ENCODE results near the gene GADD45GIP1.
"Not testable (repeated sequence)": the region's sequence is repeated elsewhere in the genome, so short reads cannot be mapped to it uniquely, and the experiment has no call there.

The GADD45GIP1 gene

GRCh38 chr19:12987781-12988180 is 30.8 kb upstream of the GADD45GIP1 start:
- DNase-seq = no peak

DNA sequence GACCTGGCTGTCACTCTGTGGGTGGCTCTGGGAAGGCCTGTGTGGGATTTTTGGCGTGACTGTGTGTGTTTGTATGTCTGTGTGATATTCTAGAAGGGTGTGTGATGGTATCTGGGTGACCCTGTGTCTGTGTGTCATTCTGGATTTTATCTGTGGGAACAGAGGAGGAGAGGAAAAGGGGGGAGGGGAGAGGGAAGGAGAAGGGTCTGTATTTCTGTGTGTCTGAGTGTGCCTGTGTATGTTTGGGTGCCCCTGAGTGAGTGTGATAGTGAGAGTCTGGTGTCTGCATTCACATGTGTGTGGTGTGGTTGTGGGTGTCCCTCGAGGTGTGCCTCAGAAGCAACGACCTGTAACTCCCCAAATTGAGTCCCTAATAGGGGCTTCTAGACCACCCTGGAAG is 30.2 kb upstream of the GADD45GIP1 start:
- DNase-seq = no peak

DNA sequence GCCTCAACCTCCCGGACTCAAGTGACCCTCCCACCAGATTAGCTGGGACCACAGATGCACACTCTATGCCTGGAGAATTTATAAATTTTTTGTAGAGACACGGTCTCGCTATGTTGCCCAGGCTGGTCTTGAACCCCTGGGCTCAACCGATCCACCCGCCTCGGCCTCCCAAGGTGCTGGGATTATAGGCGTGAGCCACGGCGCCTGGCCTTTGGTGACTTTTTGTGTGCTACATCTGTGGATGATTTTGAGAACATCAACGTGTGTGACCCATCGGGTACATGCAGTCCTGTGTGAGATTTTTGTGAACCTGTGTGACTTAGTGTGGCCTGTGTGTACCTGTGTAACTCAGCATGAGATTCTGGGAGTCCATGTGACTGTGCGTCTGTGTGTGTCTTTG is 29.7 kb upstream of the GADD45GIP1 start:
- DNase-seq = no peak

DNA sequence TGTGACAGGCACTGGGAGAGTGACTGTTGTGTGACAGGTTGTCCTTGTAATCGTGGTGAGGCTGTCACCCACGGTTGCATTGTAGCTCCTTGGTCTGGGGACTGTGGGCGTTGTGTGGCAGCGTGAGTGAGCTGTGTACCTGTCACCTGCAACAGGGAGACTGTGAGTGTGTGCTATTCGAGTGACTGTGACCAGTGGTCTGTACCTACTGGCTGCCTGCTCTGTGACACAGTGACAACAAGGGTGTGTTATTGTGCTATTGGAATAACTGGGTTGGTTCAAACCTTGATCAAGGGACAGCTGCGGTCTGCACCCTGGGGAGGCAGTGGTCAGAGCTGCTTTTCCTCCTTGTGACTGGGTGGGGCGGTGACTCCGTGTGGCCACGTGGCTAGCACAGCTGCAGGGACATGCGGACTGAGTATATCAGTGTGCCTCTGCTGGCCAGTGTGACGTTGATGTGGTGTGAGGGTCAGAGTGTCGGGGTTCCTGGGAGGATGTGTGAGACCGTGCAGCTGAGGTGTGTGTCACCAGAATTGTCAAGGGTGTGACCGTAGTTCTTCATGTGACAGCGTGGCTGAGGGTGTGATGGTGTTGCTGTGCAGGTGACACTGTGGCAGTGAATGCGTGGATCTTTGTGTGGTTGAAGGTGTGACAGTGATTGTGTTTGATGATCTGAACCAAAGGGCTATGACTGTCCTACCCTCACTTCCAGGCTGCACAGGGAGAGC is 28.2 kb upstream of the GADD45GIP1 start:
- peak in 1 of 5 experiments; percentile 74 for DNase-seq

DNA sequence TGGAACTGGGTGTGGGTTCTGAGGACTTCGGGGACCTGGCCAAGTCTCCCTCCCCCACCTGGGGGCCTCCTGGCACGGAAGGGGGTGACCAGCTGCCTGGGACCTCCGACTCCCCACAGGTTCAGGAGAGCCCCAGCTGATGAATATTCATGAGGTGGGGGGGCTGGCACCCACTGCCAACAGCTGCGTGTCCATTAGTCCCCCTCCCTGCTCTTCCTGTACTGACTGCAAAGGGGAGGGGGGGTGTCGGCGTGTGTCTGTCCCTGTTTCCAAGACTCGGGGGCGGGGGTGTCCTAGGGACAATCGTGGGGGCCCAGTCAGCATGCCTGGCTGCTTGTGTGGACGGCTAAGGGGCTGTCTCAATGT is 27.6 kb upstream of the GADD45GIP1 start:
- DNase-seq = no peak

DNA sequence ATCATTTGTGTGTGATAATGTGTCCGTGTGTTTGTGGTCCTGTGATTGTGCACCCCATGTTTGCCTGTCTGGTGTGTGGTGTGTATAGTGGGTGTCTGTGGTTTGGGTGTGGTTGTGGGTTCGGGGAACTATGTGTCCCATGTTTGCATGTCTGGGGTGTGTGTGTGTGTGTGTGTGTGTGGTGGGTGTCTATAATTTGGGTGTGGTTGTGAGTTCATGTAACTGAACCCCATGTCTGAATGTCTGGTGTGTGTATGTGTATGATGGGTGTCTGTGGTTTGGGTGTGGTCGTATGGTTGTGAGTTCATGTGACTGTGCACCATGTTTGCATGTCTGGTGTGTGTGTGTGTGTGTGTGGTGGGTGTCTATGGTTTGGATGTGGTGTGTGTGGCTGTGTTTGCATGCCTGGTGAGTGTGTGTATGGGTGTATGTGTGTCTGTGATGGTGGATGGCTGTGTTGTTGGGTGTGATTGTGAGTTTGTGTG is 27.2 kb upstream of the GADD45GIP1 start:
- DNase-seq = peak in 2 of 5 experiments; percentile 32 to 59

DNA sequence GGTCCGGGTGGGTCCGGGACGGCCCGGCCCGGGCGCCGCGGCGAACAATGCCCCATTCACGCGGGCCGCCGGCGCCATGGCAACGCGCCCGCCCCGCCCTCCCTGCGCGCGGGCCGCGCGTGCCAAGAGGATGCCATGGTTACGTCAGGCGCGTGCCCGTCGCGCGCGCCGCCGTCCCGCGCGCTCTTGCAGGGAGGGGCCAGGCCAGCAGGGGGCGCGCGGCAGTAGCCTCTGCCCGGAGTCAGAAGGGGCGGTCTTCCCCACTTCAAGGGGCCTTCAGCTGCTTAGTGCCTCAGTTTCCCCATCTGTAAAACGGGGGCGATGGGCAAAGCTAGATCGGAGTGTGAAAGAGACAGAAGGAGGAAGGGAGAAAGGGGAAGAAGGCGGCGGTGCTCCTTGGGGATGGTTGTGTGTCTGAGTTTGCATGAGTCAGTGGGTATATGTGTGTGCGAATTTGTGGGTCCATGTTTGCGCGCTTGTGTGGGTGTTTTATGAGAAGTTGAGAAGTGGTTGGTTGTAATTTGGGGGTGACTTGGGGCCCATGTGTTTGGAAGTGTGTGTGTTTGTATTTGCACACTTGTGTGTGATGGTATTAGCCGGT is 26.6 kb upstream of the GADD45GIP1 start:
- peak; percentile 64 to 83 (median 70) for DNase-seq

- DNase-seq = no peak
These were observed 26.1 kb upstream of the GADD45GIP1 start for GRCh38 chr19:12983091-12983490.

GRCh38 chr19:12982648-12983047 is 25.6 kb upstream of the GADD45GIP1 start:
- DNase-seq = no peak

DNA sequence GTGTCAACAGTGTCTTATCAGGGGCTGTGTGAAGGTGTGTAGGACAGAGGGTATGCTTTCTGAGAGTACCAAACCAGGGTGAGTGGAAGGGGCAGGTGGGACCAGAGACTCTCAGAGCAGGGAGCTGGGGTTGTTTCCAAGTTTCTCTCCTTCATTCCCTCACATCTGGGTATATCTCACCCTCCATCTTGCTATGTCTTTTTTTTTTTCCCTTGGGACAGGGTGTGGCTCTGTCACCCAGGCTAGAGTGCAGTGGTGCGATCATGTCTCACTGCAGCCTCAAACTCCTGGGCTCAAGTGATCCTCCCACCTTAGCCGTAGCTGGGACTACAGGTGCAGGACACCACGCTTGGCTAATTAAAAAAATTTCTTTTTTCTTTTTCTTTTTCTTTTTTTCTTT is 23.0 kb upstream of the GADD45GIP1 start:
- no peak for DNase-seq

- DNase-seq = not testable (repeated sequence)
These were observed 19.1 kb upstream of the GADD45GIP1 start for GRCh38 chr19:12976109-12976508.

GRCh38 chr19:12975221-12975741 is 18.3 kb upstream of the GADD45GIP1 start:
- no peak for DNase-seq

DNA sequence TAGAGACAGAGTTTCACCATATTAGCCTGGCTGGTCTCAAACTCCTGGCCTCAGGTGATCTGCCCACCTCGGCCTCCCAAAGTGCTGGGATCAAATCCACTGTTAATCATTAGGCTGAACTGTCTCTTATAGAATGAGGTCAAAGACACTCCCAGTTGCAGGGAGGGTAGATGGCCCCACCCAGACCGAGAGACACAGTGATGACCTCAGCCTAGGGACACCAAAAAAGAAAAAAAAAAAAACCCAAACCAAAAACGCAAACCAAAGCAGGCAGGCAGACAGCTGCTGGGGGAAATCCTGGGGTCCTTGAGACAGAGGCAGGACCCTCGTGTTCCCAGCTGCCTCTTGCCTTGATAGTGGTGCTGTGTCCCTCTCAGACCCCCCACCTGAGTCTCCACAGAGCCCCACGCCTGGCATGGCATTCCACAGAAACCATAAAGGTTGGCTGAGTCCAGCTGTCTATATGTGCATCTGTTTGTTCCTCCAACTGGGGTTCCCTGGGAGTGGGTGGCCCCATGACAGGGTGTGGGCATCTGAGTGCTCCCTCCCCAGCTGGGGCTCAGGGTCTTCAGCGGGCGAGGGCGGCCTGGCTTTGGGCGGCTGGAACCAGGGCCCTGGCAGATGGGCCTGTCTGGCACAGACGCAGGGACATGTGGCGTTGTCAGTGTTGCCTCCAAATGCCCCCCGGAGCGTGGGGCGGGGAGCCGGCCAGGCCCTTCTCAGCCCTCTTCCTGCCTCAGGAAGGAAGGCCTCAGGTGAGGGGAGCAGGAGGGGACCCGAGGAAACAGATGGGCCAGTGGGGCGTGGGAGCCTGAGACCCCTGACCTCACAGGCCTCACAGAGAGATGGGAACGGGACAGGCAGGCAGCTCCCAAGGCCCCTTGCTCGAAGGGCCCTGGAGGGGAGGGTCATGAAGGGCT is 17.5 kb upstream of the GADD45GIP1 start:
- no peak for DNase-seq

DNA sequence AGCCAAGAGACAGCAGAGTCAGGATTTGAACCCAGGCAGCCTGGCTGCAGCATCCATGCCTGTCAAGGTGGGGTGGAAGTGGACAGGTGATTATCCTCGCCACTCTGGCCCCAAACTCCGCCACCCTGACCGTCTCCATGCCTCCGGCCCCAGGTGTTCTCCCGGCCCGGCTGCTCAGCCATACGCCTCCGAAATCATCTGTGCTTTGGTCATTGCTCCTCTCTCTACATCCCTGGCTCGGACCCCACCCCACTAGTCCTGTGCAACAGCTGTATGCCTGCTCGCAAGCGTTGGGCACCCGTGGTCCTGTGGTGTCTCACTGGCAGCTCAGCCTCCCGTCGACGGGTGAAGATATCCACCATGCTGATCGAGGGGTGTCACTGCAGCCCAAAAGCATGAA is 16.2 kb upstream of the GADD45GIP1 start:
- no peak for DNase-seq

DNA sequence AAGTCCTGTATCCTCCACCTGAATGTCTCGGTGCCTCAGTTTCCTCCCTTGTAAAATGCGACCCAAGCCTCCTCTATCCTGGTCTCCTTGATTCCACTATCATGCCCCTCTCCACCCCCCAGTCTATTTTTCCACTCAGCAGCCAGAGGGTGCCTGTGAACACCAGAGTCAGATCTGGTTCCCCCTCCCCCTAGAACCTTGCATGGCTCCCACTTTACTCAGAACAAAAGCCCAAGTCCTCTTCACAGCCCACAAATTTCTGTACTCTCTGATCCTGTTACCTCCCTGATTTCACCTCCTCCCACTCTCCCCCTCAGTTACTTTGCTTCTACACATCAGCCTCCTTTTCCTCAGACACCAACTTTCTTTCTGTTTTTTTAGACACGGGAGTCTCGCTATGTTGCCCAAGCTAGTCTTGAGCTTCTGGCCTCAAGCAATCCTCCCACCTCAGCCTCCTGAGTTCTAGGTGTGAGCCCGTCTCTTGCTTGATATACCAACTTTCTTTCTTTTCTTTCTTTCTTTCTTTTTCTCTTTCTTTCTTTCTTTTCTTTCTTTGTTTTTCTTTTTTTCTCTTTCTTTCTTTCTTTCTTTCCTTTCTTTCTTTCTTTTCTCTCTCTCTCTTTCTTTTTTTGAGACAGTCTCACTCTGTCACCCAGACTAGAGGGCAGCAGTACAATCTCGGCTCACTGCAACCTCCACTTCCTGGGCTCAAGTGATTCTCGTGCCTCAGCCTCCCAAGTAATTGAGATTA is 13.2 kb upstream of the GADD45GIP1 start:
- DNase-seq = no peak

- DNase-seq = no peak
These were observed 12.4 kb upstream of the GADD45GIP1 start, which contains the start of gene DAND5 for GRCh38 chr19:12969292-12969988. Gene DAND5, plus strand, starts transcription at chr19:12969576. Its CDS starts 85 bp downstream, at chr19:12969661.

DNA sequence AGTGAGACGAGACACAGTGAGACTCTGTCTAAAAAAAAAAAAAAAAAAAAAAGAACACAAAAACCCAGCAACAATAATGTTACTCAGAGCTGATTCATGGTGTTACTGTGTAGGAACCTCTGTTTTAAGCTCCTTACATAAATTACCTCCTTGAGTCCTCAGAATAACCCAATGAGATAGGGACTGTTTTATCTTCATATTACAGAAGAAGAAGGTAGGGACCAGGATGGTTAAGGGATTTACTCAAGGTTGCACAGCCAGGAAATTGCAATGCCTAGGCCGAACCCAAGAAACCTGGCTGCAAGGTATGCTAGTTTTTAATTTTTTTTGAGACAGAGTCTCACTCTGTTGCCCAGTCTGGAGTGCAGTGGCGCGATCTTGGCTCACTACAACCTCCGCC is 10.9 kb upstream of the GADD45GIP1 start:
- no peak for DNase-seq

GRCh38 chr19:12965812-12966135 is 8.8 kb upstream of the GADD45GIP1 start:
- no peak for DNase-seq

DNA sequence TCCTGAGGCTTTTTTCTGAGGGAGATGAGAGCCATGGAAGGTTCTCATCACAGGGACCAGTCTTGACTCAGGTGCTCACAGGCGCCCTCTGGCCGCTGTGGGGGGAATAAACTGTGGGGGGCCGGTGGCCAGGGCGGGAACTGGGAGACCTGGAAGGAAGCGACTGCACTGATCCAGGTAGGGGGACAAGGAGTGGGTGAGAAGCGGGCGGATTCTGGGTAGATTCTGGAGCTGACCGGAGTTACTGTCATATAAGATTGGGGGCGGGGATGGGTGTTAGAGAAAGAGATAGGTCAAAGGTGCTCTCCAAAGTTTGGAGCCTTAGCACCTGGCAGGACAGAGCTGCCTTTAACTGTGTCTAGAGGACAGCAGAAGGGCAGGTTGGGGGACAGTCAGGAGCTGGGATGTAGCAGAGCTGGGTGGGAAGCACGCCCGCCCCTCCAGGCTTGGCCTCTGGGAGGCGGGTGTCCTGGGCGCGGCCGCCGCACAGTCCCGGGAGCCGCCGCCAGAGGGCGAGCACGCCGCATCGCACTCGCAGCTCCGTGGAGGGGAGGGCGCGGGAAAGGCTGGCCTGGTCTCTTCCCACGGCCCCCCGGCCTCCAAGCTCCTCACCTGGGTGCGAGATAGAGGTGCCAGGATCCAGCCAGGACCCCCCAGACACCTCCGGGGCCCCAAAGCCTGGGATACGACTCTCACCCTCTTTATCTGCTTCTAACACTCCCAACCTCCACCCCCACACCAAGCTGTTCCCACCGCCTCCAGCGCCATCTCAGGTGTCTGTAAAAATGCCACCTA is 8.2 kb upstream of the GADD45GIP1 start:
- peak; percentile 61 to 80 (median 70) for DNase-seq

GRCh38 chr19:12959481-12959880 is 2.5 kb upstream of the GADD45GIP1 start:
- DNase-seq = no peak

Measured in T-helper 2 cell (primary cell).